GM18502 (cell line): Measurements from ENCODE around the gene ABCA13.

Experiments
- ATAC-seq: cut with Tn5 transposase; IDR thresholded peaks from one replicate; pipeline ENCODE4 v1.9.1; 2021; ENCODE audit warnings: mild to moderate bottlenecking; ENCODE audit not compliant: unreplicated experiment, poor library complexity

ABCA13 gene

DNA sequence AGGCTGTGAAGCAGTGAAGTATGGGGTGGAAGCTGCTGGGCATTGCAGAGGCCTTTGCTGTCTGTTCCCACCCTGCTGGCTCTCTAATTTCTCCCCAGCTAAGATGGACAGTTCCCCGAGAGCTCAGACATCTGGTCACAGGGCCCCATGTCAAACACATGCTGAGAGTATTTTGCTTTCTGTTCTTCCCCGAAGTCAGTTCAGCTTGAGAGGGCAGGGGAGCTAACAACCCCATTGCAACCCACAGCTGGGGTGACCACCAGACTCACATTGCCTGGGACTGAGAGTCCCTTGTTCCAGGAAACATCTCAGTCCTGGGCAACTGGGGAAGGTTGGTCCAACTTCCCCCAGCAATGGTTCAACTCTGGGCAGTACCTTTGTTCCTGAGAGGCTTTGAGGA is 52.8 kb downstream of the ABCA13 start:
- ATAC-seq, result no peak

DNA sequence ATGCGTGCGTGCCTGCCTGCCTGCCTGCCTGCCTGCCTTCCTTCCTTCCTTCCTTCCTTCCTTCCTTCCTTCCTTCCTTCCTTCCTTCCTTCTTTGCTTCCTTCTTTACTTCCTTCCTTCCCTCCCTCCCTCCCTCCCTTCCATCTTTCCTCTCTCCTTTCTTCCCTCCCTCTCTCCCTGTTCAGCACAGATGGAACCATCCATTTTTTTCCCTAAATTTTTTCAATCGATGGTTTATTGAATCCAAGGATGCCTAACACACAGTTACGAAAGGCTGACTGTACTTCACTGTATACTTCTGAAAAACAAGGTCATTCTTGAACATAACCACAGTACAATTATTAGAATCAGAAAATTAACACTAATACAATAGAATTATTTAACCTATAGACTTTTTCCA is 53.8 kb downstream of the ABCA13 start:
- ATAC-seq, result no peak

DNA sequence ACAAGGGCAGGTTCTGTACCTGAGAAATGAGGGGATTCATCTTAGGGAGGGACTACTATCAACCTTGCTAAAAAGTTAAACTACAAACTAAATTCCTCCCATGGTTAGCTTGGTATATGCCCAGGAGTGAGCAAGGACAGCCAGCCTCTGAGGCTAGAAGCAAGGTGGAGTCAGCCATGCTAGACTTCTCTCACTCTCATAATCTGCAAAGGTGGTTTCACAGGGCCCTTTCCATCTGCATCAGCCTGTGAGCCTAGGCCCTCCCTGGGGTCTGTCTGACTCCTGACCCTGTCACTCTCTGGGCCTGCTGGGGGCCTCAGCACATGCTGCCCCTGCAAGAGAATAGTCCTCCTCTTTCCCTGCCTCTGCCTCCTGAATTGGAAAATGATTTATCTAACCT is 66.1 kb downstream of the ABCA13 start:
- no peak for ATAC-seq

DNA sequence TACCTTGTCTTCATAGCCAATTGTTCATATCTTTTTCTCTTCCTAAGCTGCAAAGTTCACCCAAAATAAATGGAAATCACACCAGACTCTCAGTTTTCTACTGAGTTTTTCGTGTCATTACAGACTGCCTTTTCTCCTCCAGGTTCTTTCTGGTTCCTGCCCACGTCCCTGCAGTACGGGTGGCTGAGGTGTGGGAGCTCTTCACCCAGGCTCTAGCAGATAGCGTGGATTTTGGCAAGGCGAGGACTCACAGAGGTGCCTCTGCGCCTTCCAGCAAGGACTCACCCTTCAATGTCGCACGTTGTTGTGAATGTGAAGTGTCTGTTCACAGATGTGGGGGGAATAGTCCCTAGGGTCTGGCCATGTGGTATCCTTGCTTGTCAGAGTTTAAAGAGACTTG is 71.6 kb downstream of the ABCA13 start:
- ATAC-seq, result no peak

DNA sequence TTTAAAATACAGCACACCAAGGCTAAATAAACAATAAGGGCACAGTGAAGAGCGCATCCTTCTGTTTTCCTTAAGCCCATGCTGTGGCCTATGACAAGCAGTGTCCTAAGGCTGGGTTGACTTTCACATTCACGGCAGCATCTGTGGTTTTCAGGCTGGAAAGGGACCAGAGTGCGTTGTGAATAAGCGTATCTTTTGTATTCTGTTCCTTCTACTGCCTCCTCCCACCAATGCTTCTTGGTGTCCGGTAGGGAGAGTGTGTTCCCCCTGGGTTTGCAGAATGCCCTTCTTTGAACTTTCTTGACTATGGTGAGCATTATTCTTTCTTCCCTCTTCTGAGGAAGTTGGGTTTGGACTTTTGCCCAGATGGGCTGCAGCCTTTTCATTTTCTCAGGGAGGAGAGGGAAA is 73.6 kb downstream of the ABCA13 start:
- ATAC-seq, result no peak

GRCh38 chr7:48245751-48246472 is 74.7 kb downstream of the ABCA13 start:
- ATAC-seq, result peak; percentile 74

- ATAC-seq, result no peak
Measured at GRCh38 chr7:48249166-48249565, 77.9 kb downstream of the ABCA13 start.

DNA sequence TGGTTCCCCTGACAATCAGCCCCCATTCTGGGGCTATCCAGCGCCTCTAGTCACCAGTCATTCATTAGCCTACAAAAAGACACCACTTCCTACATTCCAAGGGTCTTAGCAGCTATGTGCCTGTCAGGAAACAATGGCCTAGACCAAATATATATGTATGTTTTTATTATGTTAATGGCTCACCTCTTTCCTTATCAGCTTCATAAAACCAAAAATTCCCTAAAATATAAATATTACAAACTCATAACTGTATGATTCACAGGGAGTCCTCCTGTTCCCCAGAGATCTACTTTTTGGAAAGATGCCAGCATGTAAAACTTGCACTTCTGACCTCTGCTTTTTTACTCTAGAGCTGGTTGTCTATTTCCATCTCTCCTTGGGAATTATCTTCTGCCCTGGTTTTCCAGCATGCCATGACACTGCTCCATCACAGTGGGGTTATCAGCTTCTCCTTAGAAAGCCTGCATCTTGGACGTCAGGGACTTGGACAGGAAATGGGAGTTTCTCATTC is 79.2 kb downstream of the ABCA13 start:
- no peak for ATAC-seq

DNA sequence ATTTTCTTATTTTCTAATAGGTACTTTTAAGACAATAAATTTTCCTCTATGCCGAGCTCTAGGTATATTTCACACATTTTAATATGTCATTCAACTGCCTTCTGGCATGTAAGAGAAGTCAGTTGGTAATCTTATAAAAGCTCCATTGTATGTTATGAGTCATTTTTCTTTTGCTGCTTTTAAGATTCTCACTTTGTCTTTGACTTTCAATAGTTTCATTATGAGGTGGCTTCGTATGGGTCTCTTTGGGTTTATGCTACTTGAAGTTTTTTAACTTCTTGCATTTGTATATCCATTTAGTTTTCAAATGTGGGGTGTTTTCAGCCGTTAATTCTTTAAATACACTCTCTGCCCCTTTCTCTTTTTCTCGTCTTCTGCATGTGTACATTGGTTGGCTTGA is 80.5 kb downstream of the ABCA13 start:
- ATAC-seq, result peak; percentile 94

GRCh38 chr7:48252995-48253394 is 81.7 kb downstream of the ABCA13 start:
- ATAC-seq, result no peak

GRCh38 chr7:48255046-48255445 is 83.8 kb downstream of the ABCA13 start:
- peak; percentile 63 for ATAC-seq

- ATAC-seq, result no peak
Measured at GRCh38 chr7:48259463-48260280, 88.4 kb downstream of the ABCA13 start.

DNA sequence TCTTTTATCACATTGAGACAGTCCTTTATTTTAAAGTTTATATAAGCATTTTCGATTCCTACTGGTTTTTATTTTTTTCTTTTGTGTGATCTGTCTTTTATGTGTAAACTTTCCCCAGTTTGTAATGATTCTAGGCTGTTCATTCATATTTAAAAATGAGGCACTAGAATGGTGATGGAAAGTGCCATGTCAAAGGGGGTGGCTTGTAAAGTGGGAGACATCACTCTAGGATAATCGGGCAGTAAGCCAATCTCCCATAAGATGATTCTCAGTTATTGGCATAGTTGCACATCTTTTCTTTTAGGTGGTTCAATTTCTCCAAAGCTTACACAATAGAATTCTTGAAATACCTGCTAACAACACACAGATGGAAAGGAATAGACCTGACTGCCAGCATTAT is 90.4 kb downstream of the ABCA13 start:
- no peak for ATAC-seq

GRCh38 chr7:48262606-48263310 is 91.5 kb downstream of the ABCA13 start:
- no peak for ATAC-seq

- no peak for ATAC-seq
Measured at GRCh38 chr7:48263311-48263650, 92.0 kb downstream of the ABCA13 start.

- ATAC-seq, result no peak
Measured at GRCh38 chr7:48269066-48269465, 97.8 kb downstream of the ABCA13 start.

DNA sequence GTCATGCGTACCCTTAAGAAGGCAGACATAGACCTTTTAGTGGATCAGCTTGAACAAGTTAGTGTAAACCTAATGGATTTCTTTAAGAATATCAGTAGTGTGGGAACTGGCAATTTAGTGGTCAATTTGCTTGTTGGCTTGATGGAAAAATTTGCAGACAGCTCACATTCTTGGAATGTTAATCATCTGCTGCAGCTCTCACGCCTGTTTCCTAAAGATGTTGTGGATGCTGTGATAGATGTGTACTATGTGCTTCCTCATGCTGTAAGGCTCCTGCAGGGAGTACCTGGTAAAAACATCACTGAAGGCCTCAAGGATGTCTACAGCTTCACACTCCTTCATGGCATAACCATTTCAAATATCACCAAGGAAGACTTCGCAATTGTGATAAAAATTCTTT is 103.4 kb downstream of the ABCA13 start:
- ATAC-seq, result no peak

DNA sequence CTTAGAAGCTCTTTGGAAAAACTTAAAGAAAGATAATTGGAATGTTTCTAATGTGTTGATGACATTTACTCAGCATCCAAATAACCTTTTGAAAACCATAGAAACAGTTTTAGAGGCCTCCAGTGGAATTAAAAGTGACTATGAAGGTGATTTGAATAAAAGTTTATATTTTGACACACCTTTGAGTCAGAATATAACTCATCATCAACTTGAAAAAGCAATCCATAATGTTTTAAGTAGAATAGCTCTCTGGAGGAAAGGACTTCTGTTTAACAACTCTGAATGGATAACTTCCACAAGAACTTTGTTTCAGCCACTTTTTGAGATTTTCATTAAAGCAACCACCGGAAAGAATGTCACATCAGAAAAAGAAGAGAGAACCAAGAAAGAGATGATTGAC is 108.2 kb downstream of the ABCA13 start:
- no peak for ATAC-seq

GRCh38 chr7:48280100-48280499 is 108.8 kb downstream of the ABCA13 start:
- no peak for ATAC-seq

DNA sequence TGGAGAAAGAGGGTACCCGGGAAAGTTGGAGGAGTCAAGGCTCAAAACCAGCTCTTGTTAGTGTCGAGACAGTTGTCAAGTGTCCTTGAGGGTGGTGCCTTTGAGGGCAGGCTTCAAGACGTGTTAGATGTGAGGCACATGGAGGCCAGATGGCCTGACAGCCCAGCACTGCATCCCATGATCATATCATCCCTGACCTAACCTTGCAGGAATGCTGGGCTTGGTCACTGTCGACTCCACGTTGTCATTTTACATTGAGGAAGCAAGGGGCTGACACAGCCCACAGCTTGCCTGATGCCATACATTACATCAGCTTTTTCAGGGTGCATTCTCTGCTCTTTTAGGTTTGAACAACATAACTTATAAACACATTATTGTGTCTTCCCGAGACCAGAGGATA is 114.1 kb downstream of the ABCA13 start:
- no peak for ATAC-seq

DNA sequence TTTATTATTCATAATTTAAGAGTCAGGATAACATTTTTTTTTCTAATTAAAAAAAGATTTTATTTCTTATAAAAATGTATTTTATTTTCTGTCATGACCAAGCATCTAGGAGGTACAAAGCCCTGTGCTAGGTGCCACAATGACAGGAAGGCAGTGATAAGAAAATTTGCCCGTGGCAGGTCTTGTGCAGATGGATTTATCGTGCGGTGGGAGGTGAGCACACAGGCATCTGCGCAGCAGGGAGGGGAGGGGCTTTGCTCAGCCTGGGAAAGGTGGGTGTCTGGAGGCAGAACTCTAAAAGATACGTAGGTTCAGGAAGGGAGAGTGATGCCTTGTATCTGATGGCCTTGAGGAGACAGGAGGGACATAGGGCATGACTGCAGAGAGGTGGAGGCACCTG is 115.6 kb downstream of the ABCA13 start:
- no peak for ATAC-seq
